Body of pancreas (tissue), 4 donors: ENCODE data around the gene PDE9A. TPM values are rescaled to one million over a fixed set of nuclear protein-coding genes. Genes with fewer than 3 reads are reported as not detected.
A peak's percentile ranks its signal among the peaks of the same experiment; 100 is the strongest.

ENCODE experiments used
- ATAC-seq: fragments of 150-250 bp; one replicate; pipeline ENCODE4 v1.9.1; 2016
- DNase-seq, 4 donors: peaks; one replicate each; pipeline ENCODE4 v3.0.0-alpha.2; 2019
- H3K27ac ChIP-seq, 4 donors: fragments of 200-600 bp; sonication (generic); 1 replicate in 3 of 4; 2 replicates in 1 of 4; pipeline versions ENCODE4 v1.5.1 to v1.6.1; 2016 to 2019; ENCODE audit warnings: mild to moderate bottlenecking in 1 of 4, mixed read lengths in 1 of 4, moderate library complexity in 1 of 4
- H3K27me3 ChIP-seq, 2 donors: fragments of 200-600 bp; sonication (generic); one replicate each; pipeline ENCODE4 v1.6.0; 2016; ENCODE audit warnings: mild to moderate bottlenecking in 1 of 2
- H3K36me3 ChIP-seq, 2 donors: fragments of 200-600 bp; sonication (generic); replicated peaks in 1 of 2; 2 replicates each; pipeline ENCODE4 v1.5.1; 2016; ENCODE audit warnings: low read depth in 2 of 2; ENCODE audit not compliant: insufficient read depth in 1 of 2
- H3K4me1 ChIP-seq: fragments of 200-600 bp; sonication (generic); one replicate; pipeline ENCODE4 v1.6.0; 2016
- H3K4me3 ChIP-seq, 2 donors: fragments of 200-600 bp; sonication (generic); 1 replicate in 1 of 2; 2 replicates in 1 of 2; pipeline ENCODE4 v1.5.1; 2016 to 2019
- H3K9me3 ChIP-seq, 3 donors: fragments of 200-600 bp; sonication (generic); 1 replicate in 2 of 3; 2 replicates in 1 of 3; pipeline ENCODE4 v1.5.1; 2016
- POLR2A ChIP-seq, 3 donors: fragments of 450-650 bp; IDR thresholded peaks; one replicate each; pipeline ENCODE4 v1.6.1; 2016; ENCODE audit warnings: antibody characterized with exemption in 3 of 3, mild to moderate bottlenecking in 2 of 3
- WGBS, 2 donors: methylation state at CpG; one replicate each; pipeline ENCODE4 v1.1.5; 2017; 5-methylcytosine and 5-hydroxymethylcytosine counted together
- intact Hi-C: fragments of 100-400 bp; cut with DNase I; formaldehyde crosslinking; loops from one replicate; pipeline ENCODE4 v1.15.1; 2023
- total RNA-seq, 2 donors: library from RNA; depleted of rRNA; stranded (reverse); fragments of >200 nt; gene quantifications; one replicate each; pipeline ENCODE4 v1.1.0, GENCODE V29; 2016
- TF ChIP-seq, protein P1 (sequence below), 7 experiments: fragments of 450-650 bp in 4 of 7; fragments of 200-600 bp in 3 of 7; sonication (generic) in 3 of 7; IDR thresholded peaks; one replicate each; pipeline ENCODE4 v1.5.1; 2016 to 2019; ENCODE audit warnings: antibody characterized with exemption in 7 of 7

The PDE9A gene
- total RNA-seq, 2 donors from 2014 or later = 5.2 to 7.9 TPM

DNA sequence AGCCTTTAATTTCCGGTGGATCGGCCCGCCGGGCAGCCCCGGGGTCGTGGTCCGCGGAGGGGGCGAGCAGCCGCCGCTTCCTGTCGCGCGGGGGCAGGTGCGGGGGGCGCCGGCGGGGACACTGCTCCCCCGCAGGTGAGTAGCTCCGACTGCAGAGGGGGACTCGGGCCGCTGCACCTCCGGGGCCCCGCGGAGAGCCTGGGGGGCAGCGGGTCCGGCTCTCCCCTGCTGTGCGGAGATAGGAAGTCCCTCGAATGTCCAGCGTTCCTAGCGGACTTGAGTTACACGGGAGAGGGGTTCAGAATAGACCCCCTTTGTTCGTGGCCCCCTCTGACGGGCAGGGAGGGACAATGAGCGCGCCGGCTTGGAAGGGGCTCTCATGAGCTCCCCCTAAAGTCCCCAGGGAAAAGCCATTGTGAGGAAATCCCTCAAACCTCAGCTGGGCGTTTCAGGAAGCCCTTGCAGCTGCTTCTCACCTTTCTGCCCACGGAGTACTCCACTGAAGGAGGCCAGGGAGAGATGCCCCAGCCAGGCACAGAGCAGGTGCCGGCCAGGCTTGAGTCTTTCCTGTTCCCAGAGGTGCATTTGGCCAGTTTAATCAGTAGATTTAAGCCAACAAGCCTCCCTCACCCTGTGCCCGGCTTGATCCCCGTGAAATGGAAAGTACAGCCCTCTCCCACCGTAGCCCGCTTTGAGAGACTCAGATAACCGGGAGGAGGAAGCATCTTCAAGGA is 925 bp downstream of the PDE9A start:
- peak overlapping the region; percentile 4 to 20 for H3K4me3 ChIP-seq
- peaks cover 0 to 11% of the 10 kb centered on the region in 2 donors for H3K27me3 ChIP-seq
- TF ChIP-seq, protein P1, sequence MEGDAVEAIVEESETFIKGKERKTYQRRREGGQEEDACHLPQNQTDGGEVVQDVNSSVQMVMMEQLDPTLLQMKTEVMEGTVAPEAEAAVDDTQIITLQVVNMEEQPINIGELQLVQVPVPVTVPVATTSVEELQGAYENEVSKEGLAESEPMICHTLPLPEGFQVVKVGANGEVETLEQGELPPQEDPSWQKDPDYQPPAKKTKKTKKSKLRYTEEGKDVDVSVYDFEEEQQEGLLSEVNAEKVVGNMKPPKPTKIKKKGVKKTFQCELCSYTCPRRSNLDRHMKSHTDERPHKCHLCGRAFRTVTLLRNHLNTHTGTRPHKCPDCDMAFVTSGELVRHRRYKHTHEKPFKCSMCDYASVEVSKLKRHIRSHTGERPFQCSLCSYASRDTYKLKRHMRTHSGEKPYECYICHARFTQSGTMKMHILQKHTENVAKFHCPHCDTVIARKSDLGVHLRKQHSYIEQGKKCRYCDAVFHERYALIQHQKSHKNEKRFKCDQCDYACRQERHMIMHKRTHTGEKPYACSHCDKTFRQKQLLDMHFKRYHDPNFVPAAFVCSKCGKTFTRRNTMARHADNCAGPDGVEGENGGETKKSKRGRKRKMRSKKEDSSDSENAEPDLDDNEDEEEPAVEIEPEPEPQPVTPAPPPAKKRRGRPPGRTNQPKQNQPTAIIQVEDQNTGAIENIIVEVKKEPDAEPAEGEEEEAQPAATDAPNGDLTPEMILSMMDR (IDR thresholded peaks at IDR 0.05) = no peak
- no peak for TF ChIP-seq POLR2A (IDR thresholded peaks at IDR 0.05)
- DNase-seq = peak in 1 of 4 donors; percentile 25
- H3K9me3 ChIP-seq = no peaks in the 10 kb centered on the region
- H3K27ac ChIP-seq = peak overlapping the region; percentile 16 to 70 (median 67)
- H3K4me1 ChIP-seq = peaks cover 21% of the 10 kb centered on the region
- intact Hi-C loops = no loop called here
- no peak for ATAC-seq
- no peaks in the 10 kb centered on the region for H3K36me3 ChIP-seq
- WGBS, 2 donors = 2 to 3% methylated on average over 5 to 42 of the region's 45 CpGs

- ATAC-seq (no peak), DNase-seq (no peak)
- no peaks in the 10 kb centered on the region for H3K9me3 ChIP-seq
- TF ChIP-seq, protein P1 (IDR thresholded peaks at IDR 0.05) = no peak
- TF ChIP-seq POLR2A (IDR thresholded peaks at IDR 0.05) = no peak
- WGBS, 2 donors = 45 to 51% methylated on average over 18 of the region's 18 CpGs
- H3K27ac ChIP-seq = no peak overlapping the region
- no peaks in the 10 kb centered on the region for H3K36me3 ChIP-seq
- intact Hi-C loops = no loop called here
- peaks cover 21% of the 10 kb centered on the region for H3K4me1 ChIP-seq
- H3K4me3 ChIP-seq = no peak overlapping the region
- peaks cover 0 to 11% of the 10 kb centered on the region in 2 donors for H3K27me3 ChIP-seq
Measured at GRCh38 chr21:42654913-42655795, 1.7 kb downstream of the PDE9A start.

DNA sequence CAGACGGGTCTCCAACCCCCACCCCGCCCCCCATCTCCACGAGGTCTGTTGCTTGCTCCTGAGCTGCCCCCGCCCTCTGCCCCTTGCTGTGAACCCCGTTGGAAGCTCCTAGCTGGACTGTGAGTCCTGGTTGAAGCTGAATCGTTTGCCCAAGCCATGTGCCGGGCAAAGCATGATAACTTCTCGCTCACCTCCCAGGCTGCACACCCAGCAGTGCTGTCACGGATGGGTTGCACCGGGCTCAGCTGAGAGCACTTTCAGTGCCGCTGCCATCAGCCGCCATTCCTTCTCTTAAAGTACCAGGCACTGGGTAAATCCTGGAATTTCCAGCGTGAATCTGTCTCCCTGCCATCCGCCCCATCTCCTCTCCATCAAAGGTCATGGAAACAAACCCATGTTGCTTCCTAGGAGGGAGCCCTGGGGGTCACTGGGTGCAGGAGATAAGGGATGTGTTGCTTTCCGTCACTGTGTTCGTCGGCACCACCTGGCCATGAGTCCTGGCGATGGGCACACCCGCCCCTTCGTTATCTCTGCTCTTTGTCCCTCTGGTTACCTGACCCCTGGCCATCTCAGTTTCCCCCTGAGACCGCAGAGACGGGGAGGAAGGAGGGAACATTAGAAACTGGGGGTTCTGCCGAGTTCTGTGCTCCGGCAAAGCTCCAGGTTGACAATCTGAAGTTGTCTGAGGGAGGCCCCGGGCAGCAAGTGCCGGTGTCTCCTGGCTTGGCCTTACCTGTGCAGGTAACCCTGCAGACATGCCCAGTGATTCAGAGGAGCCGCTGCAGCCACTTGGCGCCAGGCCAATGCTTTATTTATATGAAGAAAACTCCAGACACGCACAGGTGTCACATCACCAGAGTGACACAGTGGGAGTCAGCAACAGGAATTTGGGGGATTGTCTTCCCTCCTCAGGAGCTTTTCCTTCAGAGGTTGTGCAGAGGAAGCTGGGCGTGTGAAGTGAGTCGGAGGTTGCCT is 2.7 kb downstream of the PDE9A start:
- Histone ChIP-seq H3K27ac (no peak overlapping the region), H3K27me3 (peaks cover 0 to 11% of the 10 kb centered on the region in 2 donors), H3K36me3 (no peaks in the 10 kb centered on the region), H3K4me1 (peaks cover 21% of the 10 kb centered on the region), H3K4me3 (no peak overlapping the region), H3K9me3 (no peaks in the 10 kb centered on the region)
- ATAC-seq = no peak
- no peak for DNase-seq
- intact Hi-C loops = no loop called here
- TF ChIP-seq, protein P1 (IDR thresholded peaks at IDR 0.05) = no peak
- TF ChIP-seq POLR2A (IDR thresholded peaks at IDR 0.05) = no peak
- 49 to 51% methylated on average over 16 to 31 of the region's 31 CpGs for WGBS, 2 donors

GRCh38 chr21:42656872-42657271 is 3.5 kb downstream of the PDE9A start:
- Histone ChIP-seq H3K4me1 (peaks cover 21% of the 10 kb centered on the region), H3K9me3 (no peaks in the 10 kb centered on the region), H3K36me3 (no peaks in the 10 kb centered on the region), H3K4me3 (no peak overlapping the region), H3K27me3 (peaks cover 0 to 11% of the 10 kb centered on the region in 2 donors), H3K27ac (no peak overlapping the region)
- intact Hi-C loops = no loop called here
- DNase-seq = no peak
- 73 to 79% methylated on average over 7 to 9 of the region's 9 CpGs for WGBS, 2 donors
- TF ChIP-seq, protein P1 (IDR thresholded peaks at IDR 0.05) = no peak
- no peak for TF ChIP-seq POLR2A (IDR thresholded peaks at IDR 0.05)
- no peak for ATAC-seq
